ENCODE data around the gene NIPA2.

DNA sequence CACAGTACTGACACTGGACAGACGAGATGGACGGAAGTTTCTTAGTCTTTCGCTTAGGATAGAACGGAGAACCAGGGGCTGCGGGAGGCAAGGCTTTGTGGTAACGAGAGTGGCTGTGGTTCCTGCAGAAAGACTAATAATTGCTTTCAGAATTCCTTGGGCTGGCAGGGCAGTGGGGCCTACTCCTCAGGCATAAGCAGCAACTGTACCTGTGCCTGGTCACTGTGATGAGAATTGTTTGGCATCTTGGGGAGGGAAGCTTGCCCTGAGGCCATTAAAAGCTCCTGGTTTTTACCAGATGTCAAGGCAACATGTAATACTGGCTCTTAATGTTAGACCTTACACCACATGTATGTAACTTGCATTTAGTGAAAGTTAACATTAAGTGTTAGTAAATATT lies 7.6 kb downstream of the NIPA2 start:
- TF ChIP-seq CTCF (IDR thresholded peaks at IDR 0.05; ENCODE audit: borderline replicate concordance, extremely low read depth, low read length, poor library complexity, severe bottlenecking) (no peak), EZH2 (IDR thresholded peaks at IDR 0.05; ENCODE audit: borderline replicate concordance, low read depth, low read length, severe bottlenecking) (no peak)
